Measurements from ENCODE around the gene CEP350. TPM values are rescaled to one million over a fixed set of nuclear protein-coding genes. Genes with fewer than 3 reads are reported as not detected.

Gene CEP350
- polyA plus RNA-seq, 1 donor from 2014 or later: 61.1 TPM

DNA sequence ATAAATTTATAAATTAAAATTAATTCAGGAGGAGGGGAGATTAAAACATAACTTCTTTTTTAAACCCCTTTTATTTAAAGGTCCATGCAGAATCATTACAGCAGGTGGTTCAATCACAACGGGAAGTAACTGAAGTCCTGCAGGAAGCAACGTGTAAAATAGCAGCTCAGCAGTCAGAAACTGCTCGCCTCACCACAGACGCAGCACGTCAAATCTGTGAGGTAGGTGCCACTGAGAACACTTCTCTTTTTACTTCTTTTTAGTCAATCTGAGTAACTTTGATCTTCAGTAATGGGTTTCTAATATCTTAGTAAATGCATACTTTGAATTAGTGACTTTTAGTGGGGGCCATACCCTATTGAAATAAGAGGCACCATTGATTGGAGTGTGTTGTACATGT, 87.0 kb downstream of the CEP350 start:
- no peak overlapping the region for H3K27ac Mint-ChIP-seq
- no peaks in the 10 kb centered on the region for H3K4me1 Mint-ChIP-seq
- no peaks in the 10 kb centered on the region for H3K9me3 Mint-ChIP-seq
- peaks cover 23% of the 10 kb centered on the region for H3K36me3 Mint-ChIP-seq
- no peak overlapping the region for H3K4me3 Mint-ChIP-seq
- no peaks in the 10 kb centered on the region for H3K27me3 Mint-ChIP-seq

DNA sequence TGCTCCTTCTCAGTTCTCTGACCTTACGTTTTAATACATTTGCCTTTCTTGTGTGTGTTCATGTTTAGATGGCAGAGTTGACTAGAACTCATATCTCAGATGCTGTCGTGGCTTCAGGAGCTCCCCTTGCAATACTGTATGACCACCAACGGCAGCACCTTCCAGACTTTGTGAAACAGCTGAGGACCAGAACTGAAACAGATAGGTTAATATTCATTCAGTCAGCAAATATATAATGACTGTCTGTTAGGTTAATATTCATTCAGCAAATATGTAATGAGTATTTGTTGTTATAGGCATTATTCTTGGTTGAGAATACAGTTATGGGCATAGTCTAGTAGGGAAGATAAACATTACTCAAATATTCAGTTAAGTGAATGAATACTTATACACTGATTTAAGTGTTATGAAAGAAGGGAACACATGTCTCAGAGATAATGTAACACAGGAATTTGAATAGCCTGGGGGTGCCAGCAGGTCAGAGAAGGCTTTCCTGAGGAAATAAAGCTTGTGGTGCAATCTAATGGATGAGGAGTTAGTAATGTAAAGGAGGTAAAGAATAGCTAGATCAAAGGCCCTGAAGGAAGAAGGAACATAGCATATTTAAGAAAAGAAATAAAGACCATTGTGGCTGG, 88.5 kb downstream of the CEP350 start:
- Mint-ChIP-seq H3K4me3 (no peak overlapping the region), H3K27ac (peak overlapping the region in 2 of 3 donors; percentile 20 to 56), H3K9me3 (no peaks in the 10 kb centered on the region), H3K27me3 (no peaks in the 10 kb centered on the region), H3K36me3 (peaks cover 19% of the 10 kb centered on the region), H3K4me1 (no peaks in the 10 kb centered on the region)

DNA sequence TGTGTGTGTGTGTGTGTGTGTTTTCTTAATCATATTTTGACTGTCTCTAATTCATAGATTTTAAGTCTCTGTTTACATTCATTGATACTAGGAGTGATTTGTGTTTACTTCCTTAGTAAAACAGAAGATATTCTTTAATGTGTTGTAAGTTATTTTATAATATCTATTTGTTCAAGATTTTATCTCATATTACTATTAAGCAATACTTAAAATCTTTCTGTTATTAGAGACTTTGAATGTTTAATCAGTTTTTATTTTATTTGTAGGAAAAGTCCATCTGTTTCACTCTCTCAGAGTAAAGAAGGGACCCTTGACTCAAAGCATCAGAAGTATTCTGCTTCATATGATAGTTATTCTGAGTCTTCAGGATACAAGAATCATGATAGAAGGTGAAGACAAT, 89.2 kb downstream of the CEP350 start:
- Mint-ChIP-seq H3K4me1 (no peaks in the 10 kb centered on the region), H3K27ac (no peak overlapping the region), H3K4me3 (no peak overlapping the region), H3K27me3 (no peaks in the 10 kb centered on the region), H3K9me3 (no peaks in the 10 kb centered on the region), H3K36me3 (peaks cover 18% of the 10 kb centered on the region)

DNA sequence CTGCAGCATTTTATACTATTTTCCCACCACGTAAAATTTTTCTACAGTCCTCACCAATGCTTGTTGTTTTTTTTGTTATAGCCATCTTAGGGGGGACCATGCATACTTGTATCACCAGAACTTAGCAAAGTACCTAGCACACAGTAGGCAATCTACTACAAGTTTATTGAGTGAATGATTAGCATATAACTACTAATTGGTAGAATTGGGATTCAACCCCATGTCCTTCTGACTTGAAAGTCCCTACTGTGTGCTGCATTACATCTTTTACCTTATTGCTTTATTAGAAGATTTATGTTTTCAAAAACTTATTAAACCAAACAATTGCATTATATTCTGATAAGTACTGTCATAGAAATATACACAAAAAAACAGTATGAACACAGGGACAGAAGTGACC, 92.1 kb downstream of the CEP350 start:
- Mint-ChIP-seq H3K4me3 (no peak overlapping the region), H3K36me3 (peaks cover 20% of the 10 kb centered on the region), H3K9me3 (no peaks in the 10 kb centered on the region), H3K27me3 (no peaks in the 10 kb centered on the region), H3K27ac (no peak overlapping the region), H3K4me1 (peaks cover 0 to under 1% (median 0%) of the 10 kb centered on the region in 3 donors)

GRCh38 chr1:180053594-180054567, 99.3 kb downstream of the CEP350 start:
- H3K27me3 Mint-ChIP-seq: no peaks in the 10 kb centered on the region
- no peak overlapping the region for H3K27ac Mint-ChIP-seq
- no peaks in the 10 kb centered on the region for H3K9me3 Mint-ChIP-seq
- peaks cover 0 to 7% (median 1%) of the 10 kb centered on the region in 3 donors for H3K4me1 Mint-ChIP-seq
- H3K4me3 Mint-ChIP-seq: no peak overlapping the region
- peaks cover 12% of the 10 kb centered on the region for H3K36me3 Mint-ChIP-seq

DNA sequence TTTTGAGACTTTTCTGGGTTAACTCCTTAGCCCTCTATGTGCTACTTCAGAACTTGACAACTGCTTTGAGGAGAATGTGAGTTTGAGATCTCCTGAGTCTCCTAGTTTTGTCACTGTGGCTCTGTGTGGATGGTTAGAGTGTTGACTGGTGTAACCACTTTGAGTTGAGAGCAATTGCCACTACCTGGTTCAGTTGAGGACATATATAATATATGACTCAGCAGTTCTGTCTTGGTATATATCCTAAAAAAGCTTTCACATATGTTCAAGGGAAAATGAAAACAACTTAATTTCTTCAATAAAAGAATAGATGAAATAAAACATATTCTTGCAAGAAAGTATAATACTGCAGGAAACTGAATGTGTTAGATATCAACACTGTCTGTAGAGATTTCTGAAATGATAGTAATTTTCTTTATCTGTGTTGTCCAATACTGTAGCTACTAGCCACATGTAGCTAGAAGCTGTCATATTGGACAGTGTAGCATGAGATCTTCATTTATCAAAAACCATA, 103.3 kb downstream of the CEP350 start:
- no peaks in the 10 kb centered on the region for H3K9me3 Mint-ChIP-seq
- H3K4me1 Mint-ChIP-seq: peaks cover 0 to 7% (median 1%) of the 10 kb centered on the region in 3 donors
- peaks cover 11% of the 10 kb centered on the region for H3K36me3 Mint-ChIP-seq
- no peaks in the 10 kb centered on the region for H3K27me3 Mint-ChIP-seq
- no peak overlapping the region for H3K27ac Mint-ChIP-seq
- H3K4me3 Mint-ChIP-seq: no peak overlapping the region

DNA sequence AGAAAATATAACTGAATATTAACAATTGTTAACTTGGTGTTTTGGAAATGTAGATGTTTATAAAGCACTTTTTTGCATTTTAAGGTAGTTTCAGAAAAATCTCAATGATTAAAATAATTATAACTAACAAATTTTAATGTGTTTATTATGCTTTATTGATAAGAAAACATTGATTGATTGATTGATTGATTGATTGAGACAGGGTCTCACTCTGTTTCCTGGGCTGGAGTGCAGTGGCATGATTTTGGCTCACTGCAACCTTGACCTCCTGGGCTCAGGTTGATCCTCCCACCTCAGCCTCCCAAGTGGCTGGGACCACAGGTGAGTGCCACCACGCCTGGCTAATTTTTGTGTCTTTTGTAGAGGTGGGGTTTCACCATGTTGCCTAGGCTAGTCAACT, 106.4 kb downstream of the CEP350 start:
- Mint-ChIP-seq H3K27me3 (no peaks in the 10 kb centered on the region), H3K27ac (no peak overlapping the region), H3K36me3 (peaks cover 5% of the 10 kb centered on the region), H3K4me1 (peaks cover 0 to 7% (median 1%) of the 10 kb centered on the region in 3 donors), H3K9me3 (no peaks in the 10 kb centered on the region), H3K4me3 (no peak overlapping the region)

- H3K27ac Mint-ChIP-seq: no peak overlapping the region
These were observed 107.9 kb downstream of the CEP350 start for GRCh38 chr1:180062452-180062971.

GRCh38 chr1:180065408-180065807, 110.8 kb downstream of the CEP350 start:
- Mint-ChIP-seq H3K4me1 (peaks cover 0 to 1% (median 0%) of the 10 kb centered on the region in 3 donors), H3K27ac (no peak overlapping the region), H3K4me3 (no peak overlapping the region), H3K27me3 (no peaks in the 10 kb centered on the region), H3K36me3 (peaks cover 5% of the 10 kb centered on the region), H3K9me3 (no peaks in the 10 kb centered on the region)

More at GRCh38 chr1:180062452-180062971, 107.9 kb downstream of the CEP350 start:
- peaks cover 3% of the 10 kb centered on the region for H3K36me3 Mint-ChIP-seq
- no peaks in the 10 kb centered on the region for H3K27me3 Mint-ChIP-seq
- H3K4me1 Mint-ChIP-seq: peaks cover 0 to 7% (median 1%) of the 10 kb centered on the region in 3 donors
- no peaks in the 10 kb centered on the region for H3K9me3 Mint-ChIP-seq
- H3K4me3 Mint-ChIP-seq: no peak overlapping the region

GRCh38 chr1:180066150-180066549, 111.5 kb downstream of the CEP350 start:
- Mint-ChIP-seq H3K36me3 (peaks cover 5% of the 10 kb centered on the region), H3K4me1 (peaks cover 0 to 1% (median 0%) of the 10 kb centered on the region in 3 donors), H3K27ac (no peak overlapping the region), H3K9me3 (no peaks in the 10 kb centered on the region), H3K4me3 (no peak overlapping the region), H3K27me3 (no peaks in the 10 kb centered on the region)

DNA sequence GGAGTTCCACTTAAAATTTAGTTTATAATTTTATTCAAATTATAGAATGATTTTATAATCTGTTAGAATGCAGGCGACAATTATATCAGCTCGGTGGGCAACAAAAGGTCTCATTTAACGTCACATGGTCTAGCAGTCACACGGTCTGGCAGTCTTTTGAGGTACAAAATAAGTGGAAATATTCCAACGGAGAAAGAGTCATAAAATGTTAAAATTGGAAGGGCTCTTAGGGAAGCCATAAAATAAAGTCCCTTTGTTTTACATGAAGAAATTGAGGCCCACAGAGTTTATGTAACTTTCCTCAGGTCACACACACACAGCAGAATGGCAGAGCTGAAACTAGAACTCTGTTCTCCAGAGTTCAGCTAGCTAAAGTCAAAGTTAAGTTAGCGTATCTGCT, 115.7 kb downstream of the CEP350 start:
- H3K9me3 Mint-ChIP-seq: no peaks in the 10 kb centered on the region
- H3K27ac Mint-ChIP-seq: no peak overlapping the region
- H3K4me3 Mint-ChIP-seq: no peak overlapping the region
- peaks cover 8% of the 10 kb centered on the region for H3K36me3 Mint-ChIP-seq
- H3K4me1 Mint-ChIP-seq: no peaks in the 10 kb centered on the region
- H3K27me3 Mint-ChIP-seq: no peaks in the 10 kb centered on the region

GRCh38 chr1:180071759-180072158, 117.1 kb downstream of the CEP350 start:
- Mint-ChIP-seq H3K9me3 (no peaks in the 10 kb centered on the region), H3K4me3 (no peak overlapping the region), H3K27ac (no peak overlapping the region), H3K4me1 (no peaks in the 10 kb centered on the region), H3K27me3 (no peaks in the 10 kb centered on the region), H3K36me3 (peaks cover 12% of the 10 kb centered on the region)

DNA sequence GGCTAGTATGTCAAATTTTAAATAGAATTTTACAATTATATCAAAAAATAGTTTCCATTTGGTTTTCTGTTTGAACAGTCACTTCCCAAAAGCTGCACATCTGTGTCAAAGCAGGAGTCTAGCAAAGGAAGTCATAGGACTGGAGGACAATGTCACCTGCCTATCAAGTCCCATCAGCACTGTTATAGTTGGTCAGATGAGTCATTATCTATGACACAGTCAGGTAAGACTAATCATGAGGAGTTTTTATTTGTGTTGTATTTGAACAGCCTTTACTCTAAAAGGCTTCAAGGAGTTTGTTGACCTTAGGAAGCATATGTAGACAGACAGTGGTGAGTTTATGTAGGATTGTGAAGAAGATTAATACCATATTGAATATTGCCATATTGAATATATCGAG, 125.8 kb downstream of the CEP350 start:
- no peaks in the 10 kb centered on the region for H3K4me1 Mint-ChIP-seq
- no peak overlapping the region for H3K27ac Mint-ChIP-seq
- no peak overlapping the region for H3K4me3 Mint-ChIP-seq
- peaks cover 14% of the 10 kb centered on the region for H3K36me3 Mint-ChIP-seq
- no peaks in the 10 kb centered on the region for H3K9me3 Mint-ChIP-seq
- no peaks in the 10 kb centered on the region for H3K27me3 Mint-ChIP-seq

DNA sequence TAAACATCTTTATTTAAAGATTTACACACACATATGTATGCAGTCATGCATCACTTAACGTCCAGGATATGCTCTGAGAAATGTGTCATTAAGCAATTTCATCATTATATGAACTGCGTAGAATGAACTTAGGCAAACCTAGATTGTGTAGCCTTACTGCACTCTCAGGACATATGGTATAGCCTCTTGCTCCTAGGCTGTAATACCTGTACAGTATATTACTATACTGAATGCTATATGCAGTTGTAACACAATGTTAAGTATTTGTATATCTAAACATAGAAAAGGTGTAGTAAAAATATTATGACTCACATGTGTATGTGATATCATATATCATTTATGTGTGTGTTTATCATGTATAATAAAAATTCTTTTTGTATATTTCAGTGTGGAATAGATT, 126.9 kb downstream of the CEP350 start:
- Mint-ChIP-seq H3K4me1 (no peaks in the 10 kb centered on the region), H3K4me3 (no peak overlapping the region), H3K27me3 (no peaks in the 10 kb centered on the region), H3K9me3 (no peaks in the 10 kb centered on the region), H3K27ac (no peak overlapping the region), H3K36me3 (peaks cover 10% of the 10 kb centered on the region)

- Mint-ChIP-seq H3K27ac (no peak overlapping the region), H3K36me3 (peaks cover 11% of the 10 kb centered on the region)
These were observed 128.6 kb downstream of the CEP350 start for GRCh38 chr1:180083164-180083563.

More at GRCh38 chr1:180083164-180083563, 128.6 kb downstream of the CEP350 start:
- no peak overlapping the region for H3K4me3 Mint-ChIP-seq
- no peaks in the 10 kb centered on the region for H3K9me3 Mint-ChIP-seq
- no peaks in the 10 kb centered on the region for H3K4me1 Mint-ChIP-seq
- H3K27me3 Mint-ChIP-seq: no peaks in the 10 kb centered on the region
